Stomach (tissue), 4 donors: Measurements from ENCODE around the gene INPP5A.

Experiments
- CTCF ChIP-seq, 7 experiments: fragments of 450-650 bp in 4 of 7; fragments of 200-600 bp in 3 of 7; sonication (generic) in 3 of 7; IDR thresholded peaks; one replicate each; pipeline ENCODE4 v1.5.1; 2016 to 2019; ENCODE audit warnings: antibody characterized with exemption in 7 of 7, control low read depth in 2 of 7, mild to moderate bottlenecking in 1 of 7
- POLR2A ChIP-seq, 4 donors: fragments of 450-650 bp; IDR thresholded peaks; one replicate each; pipeline ENCODE4 v1.6.1; 2016; ENCODE audit warnings: antibody characterized with exemption in 4 of 4, control low read depth in 2 of 4, mild to moderate bottlenecking in 1 of 4, moderate library complexity in 1 of 4

GRCh38 chr10:132504501-132505272, 32.9 kb upstream of the INPP5A start:
- TF ChIP-seq CTCF (IDR thresholded peaks at IDR 0.05): no peak
- no peak for TF ChIP-seq POLR2A (IDR thresholded peaks at IDR 0.05)
